ENCODE results near the gene HOXA5.

HOXA5 gene

DNA sequence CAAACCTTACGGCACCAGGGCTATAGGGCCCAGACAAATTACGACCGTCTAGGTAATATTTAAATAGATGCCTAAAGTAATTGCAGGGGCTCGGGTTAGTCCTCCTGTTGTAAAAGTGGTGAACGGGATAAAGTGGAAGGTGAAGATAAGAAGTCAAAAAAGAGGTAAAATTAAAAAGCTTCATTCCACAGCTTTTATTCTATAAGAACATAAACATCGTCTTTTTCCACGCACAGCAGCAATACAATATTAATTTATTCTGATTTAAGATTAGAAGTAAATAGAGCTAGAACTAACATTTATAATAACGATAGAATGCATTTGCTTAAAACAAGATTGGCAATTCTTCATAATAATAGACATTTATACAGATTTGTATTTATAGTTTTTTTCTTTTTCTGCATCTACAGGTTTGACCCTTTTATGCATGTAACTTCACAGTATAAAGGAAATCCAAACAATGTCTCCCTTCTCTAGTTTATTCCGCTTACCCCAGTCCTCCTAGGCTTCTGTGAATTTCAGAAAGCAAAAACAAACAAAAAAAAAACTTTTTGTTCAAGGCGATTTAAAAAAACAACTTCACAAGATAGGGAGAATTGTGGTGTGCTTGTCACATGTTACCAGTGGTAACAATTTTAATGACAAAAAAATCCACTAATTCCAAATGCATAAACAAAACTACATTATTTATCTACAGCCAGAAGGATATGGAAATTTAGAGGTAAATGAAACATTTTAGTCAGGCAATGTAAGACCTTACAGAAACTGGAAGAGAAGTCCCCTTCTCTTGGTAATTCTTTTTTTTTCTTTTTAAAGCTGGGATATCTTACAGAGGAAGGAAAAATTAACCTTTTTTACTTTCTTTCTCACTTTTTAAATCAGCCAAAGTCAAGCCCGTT lies 27.2 kb upstream of the HOXA5 start:
- DNase-seq: no peak

DNA sequence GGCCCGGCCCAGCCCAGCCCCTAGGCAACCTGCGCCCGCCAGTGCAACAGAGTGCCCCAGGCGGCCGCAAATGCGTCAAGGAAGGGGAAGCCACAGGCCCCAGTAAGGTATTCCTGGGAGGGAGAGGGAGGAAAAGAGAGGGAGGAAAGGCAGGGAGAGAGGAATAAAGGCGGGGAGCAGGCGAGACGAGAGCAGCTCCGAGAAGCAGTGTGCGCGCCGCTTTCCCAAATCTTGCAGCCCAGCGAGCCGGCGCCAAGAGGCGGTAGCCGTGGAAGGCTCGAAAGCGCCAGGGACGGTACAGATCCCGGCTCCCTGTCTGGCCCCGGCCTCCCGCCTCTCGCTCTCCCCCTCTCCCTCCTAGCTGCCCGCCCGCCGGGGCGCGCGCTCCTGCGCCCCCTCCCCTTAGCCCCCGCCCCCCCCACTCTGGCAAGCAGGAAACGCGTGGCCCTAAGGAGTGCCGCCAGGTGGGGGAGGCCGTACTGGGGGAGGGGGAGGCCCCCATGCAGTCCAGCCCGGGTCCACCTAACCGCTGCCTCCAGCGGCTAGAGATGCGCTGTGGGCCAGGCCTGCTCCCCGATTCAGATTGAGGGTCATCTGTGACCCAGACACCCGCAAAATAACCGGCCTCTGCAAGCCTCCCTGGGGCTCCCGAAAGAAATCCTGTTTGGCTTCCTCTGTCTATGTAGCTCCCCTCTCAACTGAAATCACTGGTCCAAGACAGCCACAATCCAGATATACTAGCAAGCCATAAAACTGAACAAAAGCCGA lies 26.4 kb upstream of the HOXA5 start:
- DNase-seq: peak; percentile 70

DNA sequence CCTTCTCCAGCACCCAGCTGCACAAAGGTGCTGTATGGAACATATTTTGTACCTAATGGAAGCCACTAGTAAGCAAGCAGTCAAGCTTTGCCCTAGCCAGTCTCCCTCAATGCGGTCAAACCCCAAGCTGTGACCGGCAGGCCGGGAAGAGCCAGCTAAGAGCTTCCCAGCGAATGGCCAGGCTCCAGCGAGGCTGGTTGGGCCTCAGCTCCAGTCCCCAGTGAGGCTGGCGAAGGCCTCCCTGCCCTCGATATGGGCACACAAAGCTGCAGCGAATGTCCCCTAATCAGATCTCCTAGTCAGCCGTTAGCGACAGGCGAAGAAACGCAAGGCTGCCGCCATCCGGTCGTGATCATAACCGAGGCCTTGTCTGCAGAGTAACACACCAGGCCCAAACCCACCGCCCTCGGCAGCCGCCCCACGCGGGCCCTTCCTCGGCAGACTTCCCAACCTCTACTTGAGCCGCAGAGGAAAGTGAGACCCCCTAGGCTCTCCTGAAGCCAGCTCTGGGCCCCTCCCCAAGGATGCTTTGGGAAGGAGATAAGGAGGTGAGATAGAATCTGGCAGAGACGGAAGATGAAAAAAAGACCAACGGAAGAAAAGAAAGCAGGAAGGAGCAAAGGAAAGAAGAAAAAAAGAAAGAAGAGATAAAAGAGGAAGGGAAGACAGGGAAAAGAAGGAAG lies 24.9 kb upstream of the HOXA5 start:
- peak; percentile 96 for DNase-seq

DNA sequence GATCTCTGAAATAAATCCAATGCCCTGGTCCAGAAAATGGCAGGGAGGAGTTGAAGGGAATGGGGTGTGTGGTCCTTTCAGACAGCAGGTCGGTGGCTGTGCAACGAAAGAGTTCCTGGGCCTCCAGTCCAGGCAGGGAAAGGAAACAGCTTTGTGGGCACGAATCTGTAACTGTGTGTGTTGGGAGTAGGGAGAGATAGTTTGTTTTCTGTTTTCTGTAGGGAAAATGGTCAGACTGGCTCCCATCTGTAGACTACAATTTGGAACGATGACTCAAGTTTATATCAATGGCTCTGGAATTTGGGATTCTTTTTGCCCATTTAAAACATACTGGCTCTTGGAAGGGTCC lies 24.4 kb upstream of the HOXA5 start:
- no peak for DNase-seq

DNA sequence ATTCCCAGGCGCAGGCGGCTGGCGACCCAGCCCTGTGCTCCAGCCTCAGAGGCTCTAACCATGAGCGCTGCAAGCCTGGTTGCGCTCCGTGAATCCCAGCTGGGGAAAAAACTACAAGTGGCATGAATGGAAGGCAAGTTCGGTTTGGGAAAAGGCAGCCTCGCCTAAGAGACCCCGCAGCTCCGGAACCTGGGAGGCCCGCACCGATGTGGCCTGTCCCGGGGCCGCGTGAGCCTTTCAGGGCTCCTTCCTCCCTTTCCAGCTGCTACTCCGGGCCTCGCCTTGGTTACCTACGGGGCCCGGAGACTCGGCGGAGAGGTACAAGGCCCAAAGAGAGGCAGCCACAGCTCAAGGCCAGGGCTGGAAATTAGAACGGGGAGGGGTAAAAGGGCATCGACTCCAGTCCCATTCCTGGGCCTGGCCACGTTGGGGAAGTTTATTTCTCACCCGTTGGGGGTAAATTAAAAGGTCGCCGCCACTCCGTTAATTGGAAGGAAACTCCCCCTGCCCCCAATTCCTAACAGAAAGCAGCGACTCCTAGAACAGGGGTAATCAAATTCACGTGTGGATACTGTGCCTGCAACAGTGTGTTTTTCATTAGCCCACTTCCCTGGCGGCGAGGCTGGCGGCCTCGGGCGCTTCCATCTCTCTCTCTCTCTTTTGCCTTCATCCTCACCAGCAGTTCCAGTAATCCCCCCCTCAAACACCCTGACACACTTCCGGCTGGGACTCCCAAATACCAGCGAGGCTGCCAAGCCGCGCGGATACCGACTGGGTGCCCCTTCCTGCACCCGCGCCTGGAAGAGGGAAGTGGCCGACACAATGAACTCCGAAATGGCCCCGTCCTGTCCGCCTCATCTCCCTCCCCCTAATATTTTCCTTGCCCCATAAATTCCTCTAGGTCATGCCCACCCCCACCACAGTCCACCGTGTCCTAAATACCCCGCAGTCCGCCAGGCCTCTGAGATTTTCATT lies 23.3 kb upstream of the HOXA5 start:
- DNase-seq: peak; percentile 75

DNA sequence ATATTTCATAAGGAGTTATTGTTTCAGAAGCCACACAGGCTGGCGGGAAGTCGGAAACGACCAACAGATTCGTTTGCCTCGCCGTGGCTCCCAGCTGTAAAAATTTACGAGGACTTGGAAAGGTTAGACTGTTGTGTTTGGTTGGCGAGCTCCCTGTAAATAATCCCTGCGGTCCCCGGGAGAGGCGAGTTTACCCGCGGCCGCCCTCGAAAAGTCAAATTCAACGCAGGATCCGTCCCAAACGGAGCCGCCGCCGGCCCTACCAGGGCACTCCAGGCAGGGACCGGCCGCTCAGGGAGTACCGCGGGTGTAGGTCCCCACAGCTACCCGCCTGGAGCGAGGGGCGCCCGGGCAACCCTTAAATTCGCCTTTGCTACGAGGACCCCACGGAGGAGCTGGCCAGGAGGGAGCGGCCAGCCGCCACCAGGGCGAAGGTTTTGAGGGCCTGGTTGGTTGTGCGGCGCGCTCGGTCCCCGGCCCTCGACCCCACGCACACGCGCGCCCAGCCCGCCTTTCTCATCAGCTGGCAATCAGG lies 22.6 kb upstream of the HOXA5 start:
- DNase-seq: no peak

DNA sequence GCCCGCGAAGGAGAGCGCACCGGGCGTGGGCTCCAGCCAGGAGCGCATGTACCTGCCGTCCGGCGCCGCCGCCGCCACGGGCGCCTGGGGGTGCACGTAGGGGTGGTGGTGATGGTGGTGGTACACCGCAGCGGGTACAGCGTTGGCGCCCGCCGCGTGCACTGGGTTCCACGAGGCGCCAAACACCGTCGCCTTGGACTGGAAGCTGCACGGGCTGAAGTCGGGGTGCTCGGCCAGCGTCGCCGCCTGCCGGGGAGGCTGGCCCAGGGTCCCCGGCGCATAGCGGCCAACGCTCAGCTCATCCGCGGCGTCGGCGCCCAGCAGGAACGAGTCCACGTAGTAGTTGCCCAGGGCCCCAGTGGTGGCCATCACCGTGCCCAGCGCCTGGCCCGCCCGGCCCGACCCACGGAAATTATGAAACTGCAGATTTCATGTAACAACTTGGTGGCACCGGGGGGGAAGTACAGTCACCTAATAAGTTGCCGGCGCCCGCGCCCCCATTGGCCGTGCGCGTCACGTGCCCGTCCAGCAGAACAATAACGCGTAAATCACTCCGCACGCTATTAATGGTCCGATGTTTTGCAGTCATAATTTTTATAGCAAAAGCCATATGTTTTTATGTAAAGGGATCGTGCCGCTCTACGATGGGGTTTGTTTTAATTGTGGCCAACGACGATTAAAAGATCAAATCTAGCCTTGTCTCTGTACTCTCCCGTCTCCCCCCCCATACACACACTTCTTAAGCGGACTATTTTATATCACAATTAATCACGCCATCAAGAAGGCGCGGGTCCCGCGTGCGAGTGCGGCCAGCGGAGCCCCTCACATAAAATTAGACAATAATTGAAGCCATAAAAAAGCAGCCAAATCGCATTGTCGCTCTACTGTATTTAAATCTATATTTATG lies 21.9 kb upstream of the HOXA5 start, which contains the start of gene HOXA9:
HOXA9 (minus strand) TSS at position 449 of the 907 bp plus-strand sequence; CDS start at position 369, 80 bp downstream.
- DNase-seq: peak; percentile 97

DNA sequence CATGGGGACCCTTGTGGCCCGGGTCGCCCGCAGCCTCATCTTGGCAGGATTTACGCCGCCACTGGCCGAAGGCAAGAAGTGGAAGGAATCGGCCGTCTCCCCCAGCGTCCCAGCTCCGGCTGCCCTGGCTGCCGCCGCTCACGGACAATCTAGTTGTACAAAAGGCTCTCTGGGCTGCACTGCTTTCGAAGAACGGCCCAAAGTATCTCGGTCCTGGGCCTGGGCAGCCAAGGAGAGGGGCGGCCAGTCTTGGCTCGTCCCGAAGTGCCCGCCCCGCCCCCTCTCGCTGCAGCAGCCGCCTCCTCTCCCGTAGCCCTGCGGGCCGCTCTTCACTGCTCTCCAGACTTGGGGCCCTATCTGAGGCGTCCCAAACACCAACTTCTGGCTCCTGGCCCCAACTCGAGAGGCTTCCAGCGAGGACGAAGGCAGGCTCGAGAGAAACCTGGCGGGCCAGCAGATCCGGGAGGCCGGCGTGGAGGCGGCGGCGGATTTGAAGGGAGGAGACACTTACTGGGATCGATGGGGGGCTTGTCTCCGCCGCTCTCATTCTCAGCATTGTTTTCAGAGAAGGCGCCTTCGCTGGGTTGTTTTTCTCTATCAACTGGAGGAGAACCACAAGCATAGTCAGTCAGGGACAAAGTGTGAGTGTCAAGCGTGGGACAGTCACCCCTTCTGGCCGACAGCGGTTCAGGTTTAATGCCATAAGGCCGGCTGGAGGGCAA lies 21.0 kb upstream of the HOXA5 start:
- DNase-seq: peak; percentile 84

DNA sequence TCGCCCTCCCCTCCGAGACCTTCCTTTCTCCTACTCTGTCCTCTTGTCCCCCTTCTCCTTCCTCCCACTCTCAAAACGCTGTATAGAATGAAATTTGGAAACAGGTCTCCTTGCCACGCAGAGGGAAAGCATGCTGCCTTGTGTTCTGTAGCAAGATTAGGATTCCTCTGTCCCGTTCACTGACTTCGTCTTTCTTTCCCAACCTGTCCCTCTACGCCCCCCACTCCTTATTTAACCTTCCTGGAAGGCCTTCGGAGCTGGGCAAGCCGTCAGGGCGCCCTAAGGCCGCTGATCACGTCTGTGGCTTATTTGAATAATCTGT lies 20.5 kb upstream of the HOXA5 start:
- no peak for DNase-seq

DNA sequence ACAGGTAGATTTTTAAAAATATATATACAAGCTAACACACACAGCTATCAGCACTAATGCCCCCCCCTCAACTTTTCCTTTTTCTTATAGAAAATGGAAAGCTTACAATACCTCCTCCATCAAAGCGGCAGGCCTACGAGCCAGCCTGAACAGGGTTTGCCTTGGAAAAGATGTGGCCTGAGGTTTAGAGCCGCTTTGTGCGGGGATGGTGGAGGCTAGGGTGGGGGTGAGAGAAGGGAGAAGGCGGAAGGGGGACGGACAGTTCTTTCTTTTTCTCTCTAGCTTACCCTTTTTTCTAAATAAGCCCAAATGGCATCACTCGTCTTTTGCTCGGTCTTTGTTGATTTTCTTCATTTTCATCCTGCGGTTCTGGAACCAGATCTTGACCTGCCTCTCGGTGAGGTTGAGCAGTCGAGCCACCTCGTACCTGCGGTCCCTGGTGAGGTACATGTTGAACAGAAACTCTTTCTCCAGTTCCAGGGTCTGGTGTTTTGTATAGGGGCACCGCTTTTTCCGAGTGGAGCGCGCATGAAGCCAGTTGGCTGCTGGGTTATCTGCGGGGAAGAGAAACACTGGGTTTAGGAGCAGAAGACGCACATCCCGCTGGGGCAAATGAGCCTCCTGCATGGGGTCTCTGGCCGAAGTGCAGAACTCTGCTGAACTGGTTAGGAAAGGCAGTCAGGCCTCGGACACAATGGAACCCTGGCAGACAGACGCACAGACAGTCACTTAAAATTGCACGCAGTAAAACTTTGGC lies 20.0 kb upstream of the HOXA5 start:
- DNase-seq: peak; percentile 58

DNA sequence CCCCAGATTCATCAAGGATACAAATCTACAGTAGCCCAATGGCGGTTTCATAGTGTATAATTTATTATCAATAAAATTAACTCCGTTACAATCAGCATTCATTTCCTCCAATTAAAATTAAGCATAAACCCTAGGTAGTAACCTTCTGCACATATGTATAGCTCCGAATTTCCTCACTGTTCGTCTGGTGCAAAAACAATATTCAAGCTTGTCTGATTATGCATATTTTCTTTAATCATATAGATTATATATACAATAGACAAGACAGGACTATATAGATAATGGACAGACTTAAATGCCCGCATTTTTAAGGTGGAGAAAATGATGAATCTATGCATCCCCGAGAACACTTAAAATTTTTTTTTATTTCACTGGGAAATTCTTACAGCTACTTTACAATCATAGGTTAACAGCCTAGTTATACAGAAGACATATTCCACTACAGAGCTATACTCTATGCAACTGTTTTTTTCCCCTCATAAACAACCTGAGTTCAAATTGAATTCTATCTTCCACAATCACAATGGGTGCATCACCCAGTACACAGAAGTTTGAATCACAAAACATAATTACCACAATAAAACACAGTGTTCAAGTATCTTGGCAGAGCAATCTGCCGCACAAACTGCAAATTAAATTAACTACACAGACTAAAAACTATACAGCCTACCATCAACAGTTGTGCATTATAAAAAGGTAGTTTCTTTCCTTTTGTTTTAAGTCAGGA lies 19.2 kb upstream of the HOXA5 start:
- DNase-seq: no peak

DNA sequence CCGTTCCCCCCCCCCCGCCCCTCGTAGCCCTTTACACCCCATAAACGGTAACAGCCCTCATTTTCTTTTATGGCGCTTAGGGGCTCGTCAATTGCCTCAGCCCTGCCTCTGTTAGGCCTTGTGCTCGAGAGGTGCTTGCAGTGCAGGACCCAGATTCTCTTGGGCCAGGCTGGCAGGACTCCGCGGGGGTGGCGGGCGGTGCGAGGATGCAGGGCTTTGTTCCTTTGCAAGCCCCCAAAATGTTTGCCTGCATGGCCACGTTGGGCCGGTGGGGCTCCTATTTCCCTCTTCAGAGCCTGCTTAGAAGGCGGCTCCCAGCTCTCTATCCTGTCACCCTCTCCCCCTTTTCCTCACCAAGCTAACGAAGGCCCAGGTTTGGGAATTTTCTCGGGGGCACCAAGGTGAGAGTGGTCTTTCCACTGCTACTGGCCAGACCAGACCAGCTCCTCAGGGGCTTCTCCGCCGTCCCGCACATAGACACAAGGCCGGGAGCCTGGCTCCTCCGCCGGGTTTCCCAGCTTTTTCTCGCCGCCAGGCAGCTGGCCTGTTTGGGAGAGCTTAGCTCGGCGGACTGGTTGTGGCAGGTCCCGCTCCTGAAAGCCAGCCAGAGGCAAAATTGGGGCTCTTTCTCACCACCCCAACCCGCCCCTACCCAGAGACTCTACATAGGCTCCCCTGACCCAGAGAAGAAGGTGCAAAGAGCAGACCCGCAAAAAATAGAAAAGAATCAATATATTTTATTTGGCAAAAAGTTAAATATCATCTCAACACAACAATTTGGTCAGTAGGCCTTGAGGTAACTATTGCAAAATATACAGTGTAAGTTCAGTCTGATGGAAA lies 18.5 kb upstream of the HOXA5 start:
- no peak for DNase-seq

DNA sequence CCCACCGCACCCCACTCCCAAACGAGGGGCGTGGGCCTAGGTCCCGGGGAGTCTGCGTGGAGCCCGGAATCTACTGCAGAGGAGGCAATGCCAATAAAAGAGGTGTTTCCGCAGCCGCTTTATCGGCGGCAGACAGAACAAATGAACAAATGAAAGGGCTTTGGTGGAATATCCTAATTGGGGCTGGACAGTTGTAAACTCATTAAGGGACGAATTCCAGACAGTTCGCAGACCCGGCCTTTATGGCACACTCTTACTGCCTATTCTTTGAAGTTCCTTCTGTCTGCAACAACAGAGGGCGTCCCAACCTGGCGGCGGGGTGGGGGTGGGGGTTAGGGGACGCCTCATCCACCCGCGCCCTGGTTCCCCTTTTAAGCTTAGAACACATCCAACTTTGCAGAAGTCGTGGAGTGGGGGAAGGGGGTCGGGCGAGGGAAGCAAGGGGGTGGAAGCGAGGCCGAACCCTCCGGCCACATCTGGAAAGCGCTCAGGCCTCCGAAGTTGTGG lies 17.8 kb upstream of the HOXA5 start:
- DNase-seq: peak; percentile 90

DNA sequence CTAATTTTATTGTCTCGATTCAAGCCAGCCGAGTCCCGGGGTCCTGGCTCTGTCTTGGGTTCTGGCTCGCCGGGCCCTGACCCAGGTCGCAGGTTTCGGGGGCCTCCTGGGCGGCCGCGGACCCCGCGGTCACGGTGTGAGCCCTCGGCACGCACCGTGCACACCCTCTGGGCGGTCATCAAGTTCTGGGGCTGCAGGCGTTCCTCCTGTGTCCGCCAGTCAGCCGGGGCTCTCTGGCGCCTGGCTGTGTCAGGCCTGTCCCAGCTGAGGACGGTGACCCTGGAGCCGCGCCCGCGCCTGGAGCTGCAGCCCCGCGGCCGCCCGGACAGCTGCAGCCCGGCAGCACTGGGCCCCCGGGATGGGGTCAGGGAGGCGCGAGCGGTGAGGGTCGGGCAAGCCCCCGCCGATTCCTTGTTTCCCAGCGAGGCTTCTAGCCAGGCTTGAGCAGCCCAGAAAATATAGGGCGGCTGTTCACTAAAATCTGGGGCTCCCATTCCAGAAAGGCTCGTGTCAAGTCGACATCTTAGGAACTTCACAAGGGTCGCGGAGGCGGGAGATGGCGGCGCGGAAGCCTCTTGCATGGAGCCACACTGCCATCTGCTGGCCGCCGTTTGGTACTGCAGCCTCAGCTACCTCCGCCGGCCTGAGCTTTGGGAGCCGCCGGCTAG lies 17.2 kb upstream of the HOXA5 start:
- DNase-seq: peak; percentile 94

DNA sequence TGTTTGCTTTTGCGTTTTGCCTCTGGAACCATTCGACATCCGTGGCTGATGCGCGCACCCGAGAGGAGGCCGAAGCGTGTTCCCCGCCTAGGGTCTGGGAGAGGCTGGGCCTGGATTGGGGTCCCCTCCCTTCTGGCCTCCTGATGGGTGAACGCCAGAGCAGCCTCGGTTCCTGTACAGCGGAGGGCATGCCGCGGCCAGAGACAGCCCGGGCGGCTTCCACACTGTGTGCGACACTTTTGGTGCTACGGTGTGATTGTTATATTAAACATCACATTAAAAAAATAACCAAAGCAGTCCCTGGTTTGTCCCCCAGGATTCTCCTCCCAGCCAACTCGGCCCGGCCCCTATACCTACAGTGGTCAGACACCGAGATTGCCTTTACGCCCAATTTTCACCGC lies 16.7 kb upstream of the HOXA5 start:
- no peak for DNase-seq

DNA sequence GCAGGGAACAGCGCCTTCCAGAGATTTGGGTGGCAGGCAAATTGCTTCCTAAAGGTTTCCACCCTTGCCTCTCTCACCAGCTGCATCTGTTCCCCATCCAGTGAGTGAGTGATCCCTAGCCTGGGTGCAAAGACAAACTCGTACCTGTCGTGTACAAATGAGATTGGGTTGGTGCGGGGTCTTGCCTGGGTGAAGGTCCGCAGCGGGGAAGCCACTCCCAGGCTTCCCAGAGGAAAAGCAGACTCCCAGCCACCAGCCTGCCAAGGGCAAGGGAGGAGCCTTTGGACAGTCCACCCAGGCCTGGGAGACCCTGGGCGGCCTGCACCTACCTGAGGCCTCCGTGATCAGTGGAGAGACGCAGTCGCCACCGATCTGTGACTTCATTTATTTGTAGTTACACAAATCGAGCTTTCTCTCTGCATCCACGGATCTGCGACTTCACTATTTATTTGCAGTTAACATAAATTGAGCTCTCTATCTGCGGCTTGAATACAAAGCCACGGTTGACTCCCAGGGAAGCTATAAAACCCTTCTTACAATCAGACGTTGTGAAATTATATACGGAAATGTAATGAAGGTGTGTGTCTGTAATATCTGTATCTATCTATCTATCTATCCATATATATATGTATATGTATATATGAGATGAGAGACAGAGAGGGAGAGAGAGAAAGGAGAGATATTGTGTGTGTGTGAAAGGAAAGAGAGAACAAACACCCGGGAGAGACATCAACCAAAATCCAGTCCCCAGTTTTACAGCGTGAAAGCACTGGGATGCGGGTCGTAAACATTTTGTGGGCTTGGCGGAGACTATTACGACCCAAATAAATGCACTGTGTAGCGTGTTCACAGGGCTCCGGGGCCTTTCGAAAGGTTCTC lies 16.0 kb upstream of the HOXA5 start:
- no peak for DNase-seq
